Dedifferentiated amniotic fluid mesenchymal stem cell (primary cell): Measurements from ENCODE around the gene GET4.
"Not testable (repeated sequence)": the region's sequence is repeated elsewhere in the genome, so short reads cannot be mapped to it uniquely, and the experiment has no call there.

ENCODE experiments used
- DNase-seq: peaks from one replicate; pipeline ENCODE4 v3.0.0-alpha.2; 2016; ENCODE audit errors: extremely low spot score

Gene GET4

GRCh38 chr7:900331-901040 is 24.1 kb downstream of the GET4 start:
- no peak for DNase-seq

- DNase-seq: no peak
These were observed 24.7 kb downstream of the GET4 start for GRCh38 chr7:901041-901387.

GRCh38 chr7:901388-902154 is 25.2 kb downstream of the GET4 start:
- no peak for DNase-seq

GRCh38 chr7:902996-903395 is 26.6 kb downstream of the GET4 start:
- no peak for DNase-seq

GRCh38 chr7:903921-904755 is 27.8 kb downstream of the GET4 start:
- DNase-seq: no peak

- no peak for DNase-seq
These were observed 28.5 kb downstream of the GET4 start for GRCh38 chr7:904847-905246.

- no peak for DNase-seq
These were observed 30.4 kb downstream of the GET4 start for GRCh38 chr7:906776-907157.

- DNase-seq: no peak
These were observed 31.0 kb downstream of the GET4 start for GRCh38 chr7:907158-907980.

GRCh38 chr7:908159-908581 is 31.8 kb downstream of the GET4 start:
- DNase-seq: no peak

GRCh38 chr7:908591-909357 is 32.4 kb downstream of the GET4 start:
- not testable (repeated sequence) for DNase-seq

GRCh38 chr7:909358-910329 is 33.3 kb downstream of the GET4 start:
- no peak for DNase-seq

GRCh38 chr7:910441-910861 is 34.1 kb downstream of the GET4 start:
- no peak for DNase-seq

- DNase-seq: no peak
These were observed 34.6 kb downstream of the GET4 start for GRCh38 chr7:910931-911431.

- DNase-seq: no peak
These were observed 35.6 kb downstream of the GET4 start for GRCh38 chr7:911791-912480.

GRCh38 chr7:913736-914520 is 37.6 kb downstream of the GET4 start:
- no peak for DNase-seq

- no peak for DNase-seq
These were observed 38.3 kb downstream of the GET4 start for GRCh38 chr7:914521-915194.
